Memory B cell (primary cell): Measurements from ENCODE around the gene SSR3.
"Not testable (repeated sequence)": the region's sequence is repeated elsewhere in the genome, so short reads cannot be mapped to it uniquely, and the experiment has no call there.

Source experiments
- ATAC-seq: fragments of 150-1000 bp; cut with Tn5 transposase; 2 replicates; pipeline ENCODE4 v1.10.0; 2021; ENCODE audit warnings: low read depth, mild to moderate bottlenecking, moderate library complexity
- DNase-seq, 2 donors: peaks; one replicate each; pipeline ENCODE4 v3.0.0; 2022; ENCODE audit warnings: low spot score in 2 of 2
- H3K27ac Mint-ChIP-seq: one replicate; pipeline ENCODE4 v1.8.0; 2022; ENCODE audit warnings: mild to moderate bottlenecking, moderate library complexity, mixed read lengths
- H3K27me3 Mint-ChIP-seq: one replicate; pipeline ENCODE4 v1.8.0; 2022; ENCODE audit warnings: mixed read lengths
- H3K36me3 Mint-ChIP-seq: one replicate; pipeline ENCODE4 v1.8.0; 2022; ENCODE audit warnings: mild to moderate bottlenecking, mixed read lengths
- H3K4me1 Mint-ChIP-seq: one replicate; pipeline ENCODE4 v1.8.0; 2022; ENCODE audit warnings: mixed read lengths
- H3K4me3 Mint-ChIP-seq: one replicate; pipeline ENCODE4 v1.8.0; 2022; ENCODE audit warnings: mild to moderate bottlenecking, moderate library complexity, mixed read lengths
- H3K9me3 Mint-ChIP-seq: one replicate; pipeline ENCODE4 v1.8.0; 2022; ENCODE audit warnings: mixed read lengths

Gene SSR3

DNA sequence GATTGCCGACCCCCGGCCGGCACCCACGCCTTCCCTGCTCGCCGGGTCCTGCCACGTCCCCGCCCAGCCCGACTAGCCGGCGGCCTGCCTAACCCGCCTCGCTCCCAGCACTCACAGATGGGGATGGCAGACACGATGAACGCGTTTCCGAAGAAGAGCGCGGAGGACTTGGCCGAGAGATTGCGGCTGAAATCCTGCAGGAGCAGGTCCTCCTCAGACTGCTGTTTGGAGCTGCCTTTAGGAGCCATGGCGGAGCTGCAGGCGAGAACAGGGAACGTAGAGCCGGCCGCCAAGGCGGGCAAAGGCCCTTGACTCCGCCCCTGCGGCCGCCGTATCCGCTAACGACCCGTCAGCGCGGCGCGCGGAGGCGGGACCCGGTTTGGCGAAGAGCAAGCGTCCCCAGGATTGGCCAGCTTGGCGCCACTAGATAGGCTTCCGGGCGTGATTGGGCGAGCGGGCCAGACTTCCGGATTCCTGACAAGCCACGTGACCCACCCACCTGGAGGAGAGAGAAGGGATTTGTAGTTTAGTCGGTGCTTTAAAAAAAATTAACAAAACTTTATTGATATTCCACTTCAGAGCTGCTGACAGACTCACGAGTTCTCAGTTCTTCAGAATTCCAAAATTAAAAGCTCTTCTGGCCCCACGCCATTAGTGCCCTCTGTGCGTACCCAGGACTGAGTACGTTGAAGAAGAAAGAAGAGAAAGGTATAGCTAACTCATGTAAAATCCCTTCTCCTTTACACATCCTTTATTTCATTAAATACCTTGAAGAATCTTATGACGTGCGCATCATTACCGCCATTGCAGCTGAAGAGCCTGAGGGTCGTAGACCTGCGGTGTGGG lies at the start of gene SSR3:
SSR3 (minus strand) TSS at position 276 of the 846 bp plus-strand sequence; CDS start at position 248, 28 bp downstream.
- Mint-ChIP-seq H3K9me3 (no peaks in the 10 kb centered on the region), H3K27ac (peak within 1 kb of the TSS; percentile 77), H3K36me3 (peaks cover 12% of the 10 kb centered on the region), H3K4me3 (peak within 1 kb of the TSS; percentile 96), H3K27me3 (no peaks in the 10 kb centered on the region), H3K4me1 (peaks cover 22% of the 10 kb centered on the region)
- ATAC-seq = peak; percentile 98
- DNase-seq = peak; percentile 93 to 98

DNA sequence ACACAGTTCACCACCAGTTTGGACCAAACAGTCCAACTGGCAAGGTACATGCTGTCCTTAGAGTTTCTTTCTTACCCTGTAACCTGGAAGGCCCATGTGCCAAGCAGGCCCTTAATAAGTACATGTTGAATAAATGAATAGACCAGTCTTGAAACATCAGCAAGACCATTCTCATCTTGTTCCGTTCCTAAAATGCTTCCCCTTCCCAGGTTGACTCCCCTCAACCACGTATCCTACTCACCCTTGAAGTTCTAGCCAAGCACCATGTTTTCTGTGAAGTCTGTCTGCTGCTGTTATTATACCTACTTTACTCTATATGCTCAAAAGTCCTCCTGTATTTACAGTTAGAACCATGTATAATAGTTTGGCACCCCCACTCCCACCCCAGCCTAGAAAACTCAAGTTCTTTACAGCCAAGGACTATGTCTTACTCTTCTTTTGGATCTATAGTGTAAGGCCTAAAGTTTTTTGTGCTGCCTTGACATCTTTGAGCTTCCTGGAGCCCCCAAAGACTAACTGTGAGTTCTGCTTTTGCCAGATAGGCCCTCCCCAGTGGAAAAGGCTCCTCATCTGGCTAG lies 49.2 kb upstream of the SSR3 start:
- ATAC-seq (no peak), DNase-seq (no peak)
- Mint-ChIP-seq H3K27me3 (peaks cover 7% of the 10 kb centered on the region), H3K4me3 (no peak overlapping the region), H3K36me3 (no peaks in the 10 kb centered on the region), H3K9me3 (no peaks in the 10 kb centered on the region), H3K4me1 (peaks cover 9% of the 10 kb centered on the region), H3K27ac (no peak overlapping the region)

DNA sequence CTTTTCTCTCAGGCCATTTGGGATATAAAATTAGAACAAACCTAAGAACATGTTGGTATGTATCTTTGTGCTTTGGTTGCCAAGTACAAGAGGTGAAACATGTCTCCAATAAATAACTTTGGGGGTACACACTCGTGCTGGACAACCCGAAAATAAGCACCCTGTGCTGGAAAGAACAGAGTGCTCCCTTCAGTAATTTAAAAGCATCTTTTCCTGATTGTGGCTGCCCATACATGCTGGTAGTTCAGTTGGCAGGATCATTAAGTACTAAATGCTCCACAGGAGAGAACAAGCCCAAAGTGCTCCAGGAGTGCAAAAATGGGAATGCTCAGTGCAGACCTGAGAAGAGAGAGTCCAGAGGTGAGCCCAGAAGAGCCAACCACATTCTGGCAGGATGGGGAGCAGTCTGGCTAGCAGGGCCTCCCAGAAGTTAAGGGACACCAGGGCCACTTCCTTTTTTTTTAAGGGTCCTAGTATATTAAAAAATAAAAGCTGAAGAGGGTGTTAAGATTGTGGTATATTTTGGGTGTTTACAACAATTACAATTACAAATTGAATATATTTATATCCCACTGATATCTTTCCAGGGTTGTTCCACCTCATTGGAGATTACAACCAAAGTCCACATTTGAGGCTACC lies 48.6 kb upstream of the SSR3 start:
- H3K36me3 Mint-ChIP-seq = no peaks in the 10 kb centered on the region
- no peaks in the 10 kb centered on the region for H3K9me3 Mint-ChIP-seq
- H3K4me1 Mint-ChIP-seq = peaks cover 9% of the 10 kb centered on the region
- no peak for DNase-seq
- no peak overlapping the region for H3K27ac Mint-ChIP-seq
- no peak for ATAC-seq
- no peak overlapping the region for H3K4me3 Mint-ChIP-seq
- peaks cover 7% of the 10 kb centered on the region for H3K27me3 Mint-ChIP-seq

DNA sequence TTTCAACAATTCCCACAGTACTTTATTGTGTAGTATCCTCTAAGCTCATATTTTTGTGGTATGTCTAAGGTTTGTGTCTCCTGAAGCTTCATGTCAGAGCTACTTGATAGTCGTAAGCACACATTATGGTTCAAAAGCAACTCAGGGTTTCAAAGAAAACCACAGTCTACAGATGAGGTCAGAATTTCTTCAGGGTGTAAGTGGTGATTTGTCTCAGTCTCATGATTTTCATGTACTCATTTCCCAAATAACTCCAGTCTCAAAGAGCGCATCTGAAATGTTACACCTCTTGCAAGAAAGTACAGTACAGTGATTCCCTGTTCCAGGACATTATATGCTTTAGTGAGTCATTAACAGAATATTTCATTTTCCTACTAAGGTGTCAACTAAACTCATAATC lies 47.5 kb upstream of the SSR3 start:
- H3K4me3 Mint-ChIP-seq = no peak overlapping the region
- no peaks in the 10 kb centered on the region for H3K36me3 Mint-ChIP-seq
- DNase-seq = no peak
- peaks cover 6% of the 10 kb centered on the region for H3K27me3 Mint-ChIP-seq
- peaks cover 9% of the 10 kb centered on the region for H3K4me1 Mint-ChIP-seq
- no peak overlapping the region for H3K27ac Mint-ChIP-seq
- no peak for ATAC-seq
- no peaks in the 10 kb centered on the region for H3K9me3 Mint-ChIP-seq

DNA sequence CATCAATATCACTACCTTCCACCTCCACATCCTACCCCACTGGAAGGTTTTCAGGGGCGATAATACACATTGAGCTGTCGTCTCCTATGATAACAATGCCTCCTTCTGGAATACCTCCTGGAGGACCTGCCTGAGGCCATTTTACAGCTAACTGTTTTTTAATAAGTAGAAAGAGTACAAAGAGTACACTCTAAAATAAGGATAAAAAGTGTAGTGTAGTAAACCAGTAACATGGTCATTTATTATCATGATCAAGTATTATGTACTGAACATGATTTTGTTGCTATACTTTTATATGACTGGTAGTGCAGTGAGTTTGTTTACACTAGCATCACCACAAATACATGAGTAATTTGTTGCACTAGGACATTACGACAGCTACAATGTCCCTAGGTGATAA lies 46.6 kb upstream of the SSR3 start:
- no peaks in the 10 kb centered on the region for H3K9me3 Mint-ChIP-seq
- no peak for DNase-seq
- H3K27ac Mint-ChIP-seq = no peak overlapping the region
- H3K27me3 Mint-ChIP-seq = peaks cover 8% of the 10 kb centered on the region
- peaks cover 4% of the 10 kb centered on the region for H3K4me1 Mint-ChIP-seq
- H3K4me3 Mint-ChIP-seq = no peak overlapping the region
- ATAC-seq = no peak
- no peaks in the 10 kb centered on the region for H3K36me3 Mint-ChIP-seq

DNA sequence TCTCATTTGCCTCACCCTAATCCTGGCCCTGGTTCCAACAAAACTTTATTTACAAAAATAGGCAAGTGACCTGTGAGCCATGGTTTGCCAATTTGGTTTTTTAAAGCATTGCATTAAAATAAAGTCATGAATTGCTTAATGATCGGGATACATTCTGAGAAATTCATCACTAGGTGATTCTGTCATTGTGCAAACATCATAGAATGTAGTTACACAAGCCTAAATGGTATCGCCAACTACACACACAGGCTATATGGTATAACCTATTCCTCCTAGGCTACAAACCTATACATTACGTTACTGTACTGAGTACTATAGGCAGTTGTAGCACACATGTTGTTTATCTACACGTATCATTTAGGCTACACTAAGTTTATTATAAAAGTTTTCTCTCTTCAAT lies 45.9 kb upstream of the SSR3 start:
- Mint-ChIP-seq H3K36me3 (no peaks in the 10 kb centered on the region), H3K27me3 (peaks cover 5% of the 10 kb centered on the region), H3K4me3 (no peak overlapping the region), H3K9me3 (no peaks in the 10 kb centered on the region), H3K27ac (no peak overlapping the region), H3K4me1 (no peaks in the 10 kb centered on the region)
- no peak for ATAC-seq
- DNase-seq = no peak

DNA sequence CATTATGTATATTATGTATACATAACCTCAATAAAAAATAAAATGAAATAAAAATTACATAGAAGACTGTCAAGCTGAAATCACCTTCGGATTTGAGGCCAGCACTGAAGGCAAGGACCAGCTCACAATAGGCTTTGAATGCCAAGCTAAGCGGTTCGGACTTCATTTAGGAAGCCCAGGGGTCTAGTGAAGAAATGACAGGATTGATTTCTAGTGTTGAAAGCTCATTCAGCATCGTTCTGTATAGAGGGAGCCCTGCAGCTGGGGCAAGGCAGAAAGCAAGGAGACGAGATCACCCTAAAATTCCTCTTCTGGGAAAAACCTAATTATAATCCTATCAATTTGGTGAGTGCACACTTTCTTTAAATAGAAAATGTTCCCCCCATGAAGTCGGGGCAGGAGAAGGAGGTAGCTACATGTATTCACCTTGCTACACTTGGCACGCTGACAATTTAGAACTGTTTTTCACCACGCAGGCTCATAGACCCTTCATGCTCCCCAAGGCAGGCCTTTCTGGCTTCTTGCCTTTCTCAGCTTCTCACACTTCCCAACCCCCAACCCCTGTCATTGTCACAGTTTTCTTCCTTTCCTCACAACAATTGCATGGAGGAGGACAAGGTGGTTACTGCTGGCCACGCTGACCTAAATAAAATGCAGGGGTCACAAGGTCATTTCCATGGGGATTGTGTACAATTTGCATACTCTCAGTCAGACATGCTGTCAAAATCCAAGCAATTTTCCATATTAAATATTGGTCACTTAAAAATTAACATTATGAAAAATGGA lies 44.4 kb upstream of the SSR3 start:
- Mint-ChIP-seq H3K4me1 (no peaks in the 10 kb centered on the region), H3K27ac (no peak overlapping the region), H3K4me3 (no peak overlapping the region), H3K27me3 (peaks cover 5% of the 10 kb centered on the region), H3K9me3 (no peaks in the 10 kb centered on the region), H3K36me3 (no peaks in the 10 kb centered on the region)
- ATAC-seq (no peak), DNase-seq (no peak)

DNA sequence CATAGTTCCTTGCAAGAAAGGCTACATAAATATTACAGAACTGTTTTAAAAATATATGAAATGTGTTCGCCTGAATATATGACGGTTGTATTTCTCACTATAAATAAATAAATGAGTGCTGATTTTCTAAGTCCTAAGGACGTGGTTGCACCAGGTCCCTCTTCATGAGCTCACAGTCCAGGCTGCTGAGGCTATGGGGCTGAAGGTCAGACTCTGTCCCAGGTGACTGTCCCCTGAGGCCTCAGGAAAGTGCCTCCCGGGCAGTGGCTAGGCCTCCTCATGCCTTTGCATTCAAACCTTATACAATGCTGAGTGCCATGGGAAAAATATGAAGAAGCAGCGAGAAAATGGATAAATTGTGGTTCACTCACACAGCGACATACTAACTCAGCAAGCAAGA lies 43.5 kb upstream of the SSR3 start:
- H3K4me3 Mint-ChIP-seq = no peak overlapping the region
- DNase-seq = no peak
- no peak overlapping the region for H3K27ac Mint-ChIP-seq
- H3K4me1 Mint-ChIP-seq = no peaks in the 10 kb centered on the region
- H3K9me3 Mint-ChIP-seq = no peaks in the 10 kb centered on the region
- no peak for ATAC-seq
- no peaks in the 10 kb centered on the region for H3K36me3 Mint-ChIP-seq
- peaks cover 6% of the 10 kb centered on the region for H3K27me3 Mint-ChIP-seq

DNA sequence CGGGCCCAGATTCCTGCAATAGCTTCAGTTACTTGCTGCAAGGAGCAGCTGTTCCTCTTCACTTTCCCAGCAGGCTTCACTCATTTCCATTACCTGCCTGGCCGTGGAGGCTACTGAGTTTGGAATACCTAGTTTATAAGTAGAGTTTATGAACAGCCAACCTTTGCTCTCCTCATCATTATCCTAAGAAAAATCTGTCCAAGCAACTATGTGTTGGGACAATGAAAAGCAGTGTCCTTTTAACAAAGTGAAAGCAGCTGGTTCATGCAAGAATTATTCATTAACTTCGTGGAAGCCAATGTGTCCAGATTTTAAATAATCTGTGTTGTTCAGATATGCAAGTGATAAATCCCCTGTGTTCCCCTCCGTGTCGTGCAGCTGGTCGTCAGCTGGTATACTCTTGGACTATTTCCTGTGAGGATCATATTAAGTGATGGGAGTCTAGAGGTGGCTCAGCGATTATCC lies 39.3 kb upstream of the SSR3 start:
- Mint-ChIP-seq H3K9me3 (no peaks in the 10 kb centered on the region), H3K27me3 (peaks cover 6% of the 10 kb centered on the region), H3K27ac (no peak overlapping the region), H3K4me1 (peaks cover 2% of the 10 kb centered on the region), H3K4me3 (no peak overlapping the region), H3K36me3 (peaks cover 2% of the 10 kb centered on the region)
- no peak for ATAC-seq
- no peak for DNase-seq

DNA sequence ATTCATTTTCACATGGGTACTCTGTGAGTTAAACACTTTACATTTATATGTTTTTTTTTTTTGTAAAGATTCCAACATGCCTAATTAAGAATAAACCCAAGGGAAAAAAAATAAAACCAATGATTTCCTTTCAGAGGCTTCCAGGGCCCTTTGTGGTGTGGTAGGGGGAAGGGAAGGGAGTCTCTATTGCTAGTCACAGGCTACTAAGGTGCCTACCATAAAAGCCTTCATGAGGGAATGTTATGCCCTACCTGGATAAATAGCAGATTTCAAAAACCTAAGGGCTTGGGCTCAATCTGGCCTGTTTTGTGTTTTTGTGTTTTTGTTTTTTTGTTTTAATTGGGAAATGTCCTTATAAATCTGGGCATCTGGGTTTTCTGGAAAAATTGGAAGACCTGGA lies 38.9 kb upstream of the SSR3 start:
- Mint-ChIP-seq H3K9me3 (no peaks in the 10 kb centered on the region), H3K4me1 (peaks cover 2% of the 10 kb centered on the region), H3K36me3 (peaks cover 2% of the 10 kb centered on the region), H3K4me3 (no peak overlapping the region), H3K27ac (no peak overlapping the region), H3K27me3 (peaks cover 6% of the 10 kb centered on the region)
- ATAC-seq (no peak), DNase-seq (no peak)

DNA sequence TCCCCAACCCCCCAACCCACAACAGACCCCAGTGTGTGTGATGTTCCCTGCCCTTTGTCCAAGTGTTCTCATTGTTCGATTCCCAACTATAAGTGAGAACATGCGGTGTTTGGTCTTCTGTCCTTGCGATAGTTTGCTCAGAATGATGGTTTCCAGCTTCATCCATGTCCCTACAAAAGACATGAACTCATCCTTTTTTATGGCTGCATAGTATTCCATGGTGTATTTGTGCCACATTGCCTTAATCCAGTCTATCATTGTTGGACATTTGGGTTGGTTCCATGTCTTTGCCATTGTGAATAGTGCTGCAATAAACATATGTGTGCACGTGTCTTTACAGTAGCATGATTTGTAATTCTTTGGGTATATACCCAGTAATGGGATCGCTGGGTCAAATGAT lies 34.9 kb upstream of the SSR3 start:
- not testable (repeated sequence) for ATAC-seq, H3K4me1 Mint-ChIP-seq, H3K27ac Mint-ChIP-seq, H3K27me3 Mint-ChIP-seq, H3K4me3 Mint-ChIP-seq, H3K36me3 Mint-ChIP-seq, H3K9me3 Mint-ChIP-seq, DNase-seq

DNA sequence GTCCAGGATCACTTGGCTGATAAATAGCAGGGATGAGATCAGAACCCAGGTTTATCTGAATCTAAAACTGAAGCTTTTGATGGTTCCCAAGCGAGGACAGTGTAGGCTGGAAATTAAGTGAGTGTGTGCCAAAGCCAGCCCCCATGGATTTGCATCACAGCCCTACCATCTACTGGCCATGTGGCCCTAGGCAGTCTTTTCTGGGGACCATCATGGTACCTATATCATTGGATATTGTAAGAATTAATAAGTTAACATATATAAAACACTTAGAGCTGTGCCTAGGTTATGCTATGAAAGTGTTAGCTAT lies 32.8 kb upstream of the SSR3 start:
- Mint-ChIP-seq H3K27me3 (no peaks in the 10 kb centered on the region), H3K4me1 (peaks cover 4% of the 10 kb centered on the region), H3K4me3 (no peak overlapping the region), H3K27ac (no peak overlapping the region), H3K36me3 (peaks cover 2% of the 10 kb centered on the region), H3K9me3 (no peaks in the 10 kb centered on the region)
- no peak for DNase-seq
- ATAC-seq = no peak

DNA sequence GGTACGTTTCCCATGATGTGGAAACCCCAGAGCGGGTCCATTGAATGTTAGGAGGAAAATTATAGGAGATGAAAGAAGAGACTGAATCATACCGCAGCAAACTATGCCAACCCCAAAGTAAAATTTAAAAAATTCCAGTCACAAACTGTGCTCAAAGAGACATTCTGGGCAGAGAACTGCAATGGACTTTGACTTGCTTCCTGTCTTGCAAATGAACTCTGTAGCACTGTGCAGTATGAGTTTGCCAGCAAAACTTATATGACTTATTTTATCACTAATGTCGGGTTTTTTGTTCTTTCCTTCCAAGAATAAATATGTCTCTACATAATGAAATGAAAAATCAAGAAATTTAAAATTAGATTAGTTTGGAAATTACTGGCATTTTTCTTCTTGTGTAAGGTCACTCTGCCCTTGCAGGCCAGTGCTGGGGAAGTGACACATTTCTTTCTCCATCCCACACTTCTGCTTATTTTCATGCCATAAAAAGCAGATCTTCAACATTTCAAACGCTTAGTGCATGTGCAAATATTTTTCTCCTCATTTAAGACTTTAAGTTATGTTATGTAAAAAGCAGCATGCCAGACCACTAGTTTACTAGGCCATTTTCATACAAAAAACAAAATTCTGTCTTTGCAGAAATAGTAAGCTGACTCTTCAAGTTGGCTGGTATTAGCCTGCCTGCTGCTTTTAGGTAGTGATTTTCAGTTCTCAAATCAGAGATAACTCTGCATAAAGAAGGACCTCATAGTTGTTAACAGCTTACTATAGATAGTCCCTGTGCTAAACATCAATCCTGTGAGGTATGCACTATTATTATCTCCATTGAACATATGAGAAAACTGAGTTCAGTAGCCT lies 32.2 kb upstream of the SSR3 start:
- ATAC-seq = no peak
- H3K9me3 Mint-ChIP-seq = no peaks in the 10 kb centered on the region
- no peak for DNase-seq
- H3K4me3 Mint-ChIP-seq = no peak overlapping the region
- peaks cover 3% of the 10 kb centered on the region for H3K27me3 Mint-ChIP-seq
- H3K4me1 Mint-ChIP-seq = peaks cover 4% of the 10 kb centered on the region
- H3K36me3 Mint-ChIP-seq = peaks cover 2% of the 10 kb centered on the region
- H3K27ac Mint-ChIP-seq = no peak overlapping the region
